ENCODE data around the gene MASP1. TPM values are rescaled to one million over a fixed set of nuclear protein-coding genes. Genes with fewer than 3 reads are reported as not detected.
"Not testable (repeated sequence)": the region's sequence is repeated elsewhere in the genome, so short reads cannot be mapped to it uniquely, and the experiment has no call there.

The MASP1 gene
- total and polyA plus RNA-seq, 7 experiments from 2014 or later: not detected

DNA sequence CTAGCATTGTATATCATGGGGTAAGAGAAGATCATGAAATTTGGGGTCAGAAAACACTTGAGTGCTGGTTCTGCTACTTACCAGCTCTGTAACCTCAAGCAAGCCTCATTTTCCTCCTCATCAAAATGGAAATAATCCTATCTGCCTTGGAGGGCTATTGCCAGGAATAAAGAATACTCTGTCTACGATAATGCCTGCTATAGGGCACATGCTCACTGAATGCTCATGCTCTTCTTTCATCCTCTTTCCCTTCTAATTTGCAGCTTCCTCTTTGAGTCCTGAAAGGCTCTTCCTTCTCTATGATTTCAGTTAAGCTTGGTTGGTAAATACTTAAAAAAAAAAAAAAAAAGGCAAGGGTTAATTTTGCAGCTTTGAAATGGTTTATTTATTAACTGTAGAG lies 81.4 kb downstream of the MASP1 start:
- CTCF ChIA-PET: interaction anchor here (0.6 to 0.8 kb wide), 2 partner anchors 17 to 505 kb away, joined by 3 to 4 read pairs; no protein-coding TSS in a partner anchor
- Histone ChIP-seq H3K27me3 (ENCODE audit: control insufficient read depth in 2 of 2, insufficient read depth in 2 of 2, low read length in 2 of 2) (no peaks in the 10 kb centered on the region), H3K4me3 (ENCODE audit: low read length) (no peak overlapping the region), H3K4me1 (ENCODE audit: control insufficient read depth in 2 of 2, insufficient read depth in 2 of 2, low read length in 2 of 2) (no peaks in the 10 kb centered on the region), H3K27ac (ENCODE audit: low read depth, low read length) (no peak overlapping the region), H3K9me3 (ENCODE audit: control insufficient read depth in 2 of 3, low read length in 3 of 3) (no peaks in the 10 kb centered on the region), H3K36me3 (ENCODE audit: control insufficient read depth in 2 of 3, insufficient read depth in 3 of 3, low read length in 3 of 3) (no peaks in the 10 kb centered on the region)
- no peaks in the 10 kb centered on the region for H3K4me1 Mint-ChIP-seq
- ATAC-seq (no peak), DNase-seq (no peak)
- no peak overlapping the region for H3K27ac Mint-ChIP-seq
- no peak overlapping the region for H3K4me3 Mint-ChIP-seq
- intact Hi-C loops (cut with micrococcal nuclease): no loop called here
- H3K36me3 Mint-ChIP-seq: peaks cover 0 to 4% (median 0%) of the 10 kb centered on the region in 5 donors
- peaks cover 0 to 6% (median 0%) of the 10 kb centered on the region in 11 donors for H3K9me3 Mint-ChIP-seq
- peaks cover 4 to 25% (median 5%) of the 10 kb centered on the region in 5 donors for H3K27me3 Mint-ChIP-seq
- POLR2A ChIA-PET: no interaction called here

GRCh38 chr3:187209491-187209890 lies 82.0 kb downstream of the MASP1 start:
- ChIA-PET CTCF (no interaction called here), POLR2A (no interaction called here)
- intact Hi-C loops (cut with micrococcal nuclease): no loop called here
- Mint-ChIP-seq H3K27me3 (peaks cover 6 to 26% (median 11%) of the 10 kb centered on the region in 5 donors), H3K9me3 (peaks cover 0 to 6% (median 0%) of the 10 kb centered on the region in 11 donors), H3K4me1 (no peaks in the 10 kb centered on the region), H3K4me3 (no peak overlapping the region), H3K27ac (no peak overlapping the region), H3K36me3 (peaks cover 0 to 4% (median 0%) of the 10 kb centered on the region in 5 donors)
- H3K36me3 ChIP-seq (ENCODE audit: control insufficient read depth in 2 of 3, insufficient read depth in 3 of 3, low read length in 3 of 3): no peaks in the 10 kb centered on the region
- no peaks in the 10 kb centered on the region for H3K4me1 ChIP-seq (ENCODE audit: control insufficient read depth in 2 of 2, insufficient read depth in 2 of 2, low read length in 2 of 2)
- DNase-seq: no peak
- ATAC-seq: no peak
- no peaks in the 10 kb centered on the region for H3K9me3 ChIP-seq (ENCODE audit: control insufficient read depth in 2 of 3, low read length in 3 of 3)
- H3K4me3 ChIP-seq (ENCODE audit: low read length): no peak overlapping the region
- H3K27ac ChIP-seq (ENCODE audit: low read depth, low read length): no peak overlapping the region
- no peaks in the 10 kb centered on the region for H3K27me3 ChIP-seq (ENCODE audit: control insufficient read depth in 2 of 2, insufficient read depth in 2 of 2, low read length in 2 of 2)

DNA sequence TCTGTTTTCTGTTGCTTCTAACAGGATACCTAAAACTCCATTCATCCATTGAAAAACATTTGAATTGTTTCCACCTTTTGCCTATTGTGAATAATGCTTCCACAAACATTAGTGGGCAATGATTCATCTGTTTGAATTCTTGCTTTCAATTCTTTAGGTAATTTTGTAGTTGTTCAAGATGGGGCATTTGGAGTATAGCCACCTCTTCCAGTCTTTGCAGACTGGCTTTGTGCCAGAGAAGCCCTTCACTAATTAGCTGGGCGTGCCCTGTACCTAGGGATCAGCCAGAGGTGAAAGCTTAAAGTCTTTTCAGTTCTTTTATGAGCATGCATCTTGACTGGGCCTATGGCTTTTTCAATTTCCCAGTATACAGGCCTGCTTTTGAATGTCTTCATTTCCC lies 83.4 kb downstream of the MASP1 start:
- Mint-ChIP-seq H3K36me3 (peaks cover 0 to 4% (median 0%) of the 10 kb centered on the region in 5 donors), H3K27me3 (peaks cover 6 to 27% (median 12%) of the 10 kb centered on the region in 5 donors), H3K4me3 (no peak overlapping the region), H3K9me3 (peaks cover 0 to 6% (median 0%) of the 10 kb centered on the region in 11 donors), H3K4me1 (no peaks in the 10 kb centered on the region), H3K27ac (no peak overlapping the region)
- DNase-seq (no peak), ATAC-seq (no peak)
- CTCF ChIA-PET: interaction anchor here (0.6 kb wide), 1 partner anchor 161 kb away, joined by 4 read pairs; no protein-coding TSS in a partner anchor
- POLR2A ChIA-PET: interaction anchor here (0.8 kb wide), 1 partner anchor 1127 kb away, joined by 3 read pairs; no protein-coding TSS in a partner anchor
- H3K27ac ChIP-seq (ENCODE audit: low read depth, low read length): no peak overlapping the region
- no peak overlapping the region for H3K4me3 ChIP-seq (ENCODE audit: low read length)
- no peaks in the 10 kb centered on the region for H3K9me3 ChIP-seq (ENCODE audit: control insufficient read depth in 2 of 3, low read length in 3 of 3)
- no peaks in the 10 kb centered on the region for H3K4me1 ChIP-seq (ENCODE audit: control insufficient read depth in 2 of 2, insufficient read depth in 2 of 2, low read length in 2 of 2)
- no peaks in the 10 kb centered on the region for H3K27me3 ChIP-seq (ENCODE audit: control insufficient read depth in 2 of 2, insufficient read depth in 2 of 2, low read length in 2 of 2)
- no peaks in the 10 kb centered on the region for H3K36me3 ChIP-seq (ENCODE audit: control insufficient read depth in 2 of 3, insufficient read depth in 3 of 3, low read length in 3 of 3)
- intact Hi-C loops (cut with micrococcal nuclease): no loop called here

DNA sequence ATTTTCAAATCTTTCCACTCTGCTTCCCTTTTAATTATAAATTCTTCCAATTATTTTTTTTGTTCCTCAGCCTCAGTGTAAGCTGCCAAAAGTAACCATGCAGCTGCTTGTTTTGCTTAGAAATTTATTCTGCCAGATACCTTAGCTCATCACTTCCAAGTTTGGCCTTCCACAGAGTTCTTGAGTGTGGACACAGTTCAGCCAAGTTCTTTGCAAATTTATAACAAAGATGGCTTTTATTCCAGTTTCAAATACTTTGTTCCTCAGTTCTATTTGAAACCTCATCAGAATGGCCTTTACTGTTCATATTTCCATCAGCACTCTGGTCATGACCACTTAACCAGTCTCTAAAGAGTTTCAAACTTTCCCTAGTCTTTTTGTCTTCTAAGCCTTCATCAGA lies 83.9 kb downstream of the MASP1 start:
- H3K9me3 Mint-ChIP-seq: peaks cover 0 to 6% (median 0%) of the 10 kb centered on the region in 11 donors
- Histone ChIP-seq H3K27me3 (ENCODE audit: control insufficient read depth in 2 of 2, insufficient read depth in 2 of 2, low read length in 2 of 2) (no peaks in the 10 kb centered on the region), H3K36me3 (ENCODE audit: control insufficient read depth in 2 of 3, insufficient read depth in 3 of 3, low read length in 3 of 3) (no peaks in the 10 kb centered on the region), H3K4me1 (ENCODE audit: control insufficient read depth in 2 of 2, insufficient read depth in 2 of 2, low read length in 2 of 2) (no peaks in the 10 kb centered on the region), H3K27ac (ENCODE audit: low read depth, low read length) (no peak overlapping the region), H3K9me3 (ENCODE audit: control insufficient read depth in 2 of 3, low read length in 3 of 3) (no peaks in the 10 kb centered on the region), H3K4me3 (ENCODE audit: low read length) (no peak overlapping the region)
- H3K36me3 Mint-ChIP-seq: peaks cover 0 to 4% (median 0%) of the 10 kb centered on the region in 5 donors
- intact Hi-C loops (cut with micrococcal nuclease): no loop called here
- no peak for DNase-seq
- POLR2A ChIA-PET: no interaction called here
- CTCF ChIA-PET: interaction anchor here (0.6 kb wide), 1 partner anchor 160 kb away, joined by 4 read pairs; no protein-coding TSS in a partner anchor
- H3K4me3 Mint-ChIP-seq: no peak overlapping the region
- ATAC-seq: no peak
- no peaks in the 10 kb centered on the region for H3K4me1 Mint-ChIP-seq
- H3K27ac Mint-ChIP-seq: no peak overlapping the region
- peaks cover 6 to 29% (median 12%) of the 10 kb centered on the region in 5 donors for H3K27me3 Mint-ChIP-seq

DNA sequence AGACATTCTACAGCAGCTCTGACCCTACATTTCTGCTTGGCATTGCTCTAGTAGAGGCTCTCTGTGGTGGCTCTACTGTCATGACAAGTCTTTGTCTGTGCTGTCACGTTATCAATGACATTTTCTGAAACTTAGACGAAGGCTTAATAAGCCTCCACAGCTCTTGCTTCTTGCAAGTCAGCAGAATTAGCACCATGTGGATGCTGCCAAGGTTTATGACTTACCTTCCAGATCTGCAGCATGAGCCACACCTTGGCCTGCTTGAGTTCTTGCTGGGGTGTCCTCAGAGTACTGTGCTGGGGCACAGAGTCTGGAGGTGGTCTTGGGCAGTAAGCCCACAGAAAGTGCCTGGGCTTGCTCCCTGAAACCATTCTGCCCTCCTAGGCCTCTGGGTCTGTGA lies 84.5 kb downstream of the MASP1 start:
- ChIA-PET POLR2A (no interaction called here), CTCF (no interaction called here)
- Mint-ChIP-seq H3K4me1 (no peaks in the 10 kb centered on the region), H3K4me3 (no peak overlapping the region), H3K36me3 (peaks cover 0 to 4% (median 0%) of the 10 kb centered on the region in 5 donors), H3K9me3 (peaks cover 0 to 6% (median 0%) of the 10 kb centered on the region in 11 donors), H3K27ac (no peak overlapping the region), H3K27me3 (peaks cover 6 to 35% (median 12%) of the 10 kb centered on the region in 5 donors)
- DNase-seq: no peak
- ATAC-seq: no peak
- Histone ChIP-seq H3K36me3 (ENCODE audit: control insufficient read depth in 2 of 3, insufficient read depth in 3 of 3, low read length in 3 of 3) (no peaks in the 10 kb centered on the region), H3K4me3 (ENCODE audit: low read length) (no peak overlapping the region), H3K27ac (ENCODE audit: low read depth, low read length) (no peak overlapping the region), H3K4me1 (ENCODE audit: control insufficient read depth in 2 of 2, insufficient read depth in 2 of 2, low read length in 2 of 2) (no peaks in the 10 kb centered on the region), H3K9me3 (ENCODE audit: control insufficient read depth in 2 of 3, low read length in 3 of 3) (no peaks in the 10 kb centered on the region), H3K27me3 (ENCODE audit: control insufficient read depth in 2 of 2, insufficient read depth in 2 of 2, low read length in 2 of 2) (no peaks in the 10 kb centered on the region)
- intact Hi-C loops (cut with micrococcal nuclease): no loop called here

- POLR2A ChIA-PET: no interaction called here
- intact Hi-C loops (cut with micrococcal nuclease): no loop called here
- H3K27me3 Mint-ChIP-seq: peaks cover 6 to 33% (median 12%) of the 10 kb centered on the region in 5 donors
- CTCF ChIA-PET: no interaction called here
- peaks cover 0 to 6% (median 0%) of the 10 kb centered on the region in 11 donors for H3K9me3 Mint-ChIP-seq
- no peak overlapping the region for H3K4me3 ChIP-seq (ENCODE audit: low read length)
- no peak overlapping the region for H3K27ac ChIP-seq (ENCODE audit: low read depth, low read length)
- H3K27me3 ChIP-seq (ENCODE audit: control insufficient read depth in 2 of 2, insufficient read depth in 2 of 2, low read length in 2 of 2): no peaks in the 10 kb centered on the region
- peaks cover 0 to 4% (median 0%) of the 10 kb centered on the region in 5 donors for H3K36me3 Mint-ChIP-seq
- no peaks in the 10 kb centered on the region for H3K9me3 ChIP-seq (ENCODE audit: control insufficient read depth in 2 of 3, low read length in 3 of 3)
- DNase-seq (no peak), ATAC-seq (no peak)
- no peaks in the 10 kb centered on the region for H3K4me1 Mint-ChIP-seq
- H3K36me3 ChIP-seq (ENCODE audit: control insufficient read depth in 2 of 3, insufficient read depth in 3 of 3, low read length in 3 of 3): no peaks in the 10 kb centered on the region
- H3K27ac Mint-ChIP-seq: no peak overlapping the region
- H3K4me1 ChIP-seq (ENCODE audit: control insufficient read depth in 2 of 2, insufficient read depth in 2 of 2, low read length in 2 of 2): no peaks in the 10 kb centered on the region
- no peak overlapping the region for H3K4me3 Mint-ChIP-seq
These were observed 85.9 kb downstream of the MASP1 start for GRCh38 chr3:187205683-187206082.

- H3K4me1 Mint-ChIP-seq; H3K4me3 ChIP-seq (ENCODE audit: low read length); H3K27me3 ChIP-seq (ENCODE audit: control insufficient read depth in 2 of 2, insufficient read depth in 2 of 2, low read length in 2 of 2); POLR2A ChIA-PET; H3K4me3 Mint-ChIP-seq; CTCF ChIA-PET; DNase-seq; H3K9me3 Mint-ChIP-seq; H3K36me3 ChIP-seq (ENCODE audit: control insufficient read depth in 2 of 3, insufficient read depth in 3 of 3, low read length in 3 of 3); H3K4me1 ChIP-seq (ENCODE audit: control insufficient read depth in 2 of 2, insufficient read depth in 2 of 2, low read length in 2 of 2); ATAC-seq; intact Hi-C loops (cut with micrococcal nuclease); H3K36me3 Mint-ChIP-seq; H3K9me3 ChIP-seq (ENCODE audit: control insufficient read depth in 2 of 3, low read length in 3 of 3); H3K27ac ChIP-seq (ENCODE audit: low read depth, low read length): not testable (repeated sequence)
- H3K27ac Mint-ChIP-seq: peak overlapping the region in 1 of 9 donors; percentile 42
- H3K27me3 Mint-ChIP-seq: peaks cover 6 to 19% (median 10%) of the 10 kb centered on the region in 5 donors
These were observed 92.0 kb downstream of the MASP1 start for GRCh38 chr3:187199463-187200050.

Data from naive thymus-derived CD4-positive, alpha-beta T cell (primary cell).